H4 (cell line): ENCODE results near the gene TREML1. TPM values are rescaled to one million over a fixed set of nuclear protein-coding genes. Genes with fewer than 3 reads are reported as not detected.

Experiments
- DNase-seq: peaks from one replicate; pipeline ENCODE4 v3.0.0-alpha.2; 2015; ENCODE audit warnings: low spot score
- total RNA-seq: library from RNA; depleted of rRNA; stranded (reverse); fragments of >200 nt; shearing (Covaris generic); gene quantifications from 2 replicates; pipeline ENCODE4 v1.2.3, GENCODE V29; 2014

The TREML1 gene
- total RNA-seq, 1 experiment from 2014 or later, result not detected

GRCh38 chr6:41179163-41179562, 25.0 kb upstream of the TREML1 start:
- DNase-seq, result no peak

- DNase-seq, result no peak
Observed at GRCh38 chr6:41177695-41178094, 23.5 kb upstream of the TREML1 start.

- DNase-seq, result no peak
Observed at GRCh38 chr6:41177287-41177686, 23.1 kb upstream of the TREML1 start.

GRCh38 chr6:41176189-41176588, 22.0 kb upstream of the TREML1 start:
- DNase-seq, result no peak

- DNase-seq, result no peak
Observed at GRCh38 chr6:41175084-41175483, 20.9 kb upstream of the TREML1 start.

GRCh38 chr6:41174610-41175009, 20.5 kb upstream of the TREML1 start:
- no peak for DNase-seq

GRCh38 chr6:41171908-41172307, 17.8 kb upstream of the TREML1 start:
- no peak for DNase-seq

GRCh38 chr6:41170547-41171160, 16.5 kb upstream of the TREML1 start:
- DNase-seq, result no peak

GRCh38 chr6:41167173-41167963, 13.2 kb upstream of the TREML1 start:
- DNase-seq, result no peak

- DNase-seq, result no peak
Observed at GRCh38 chr6:41164551-41165120, 10.5 kb upstream of the TREML1 start.

- DNase-seq, result no peak
Observed at GRCh38 chr6:41163419-41163717, 9.2 kb upstream of the TREML1 start.

- DNase-seq, result no peak
Observed at GRCh38 chr6:41162687-41163418, 8.7 kb upstream of the TREML1 start, which contains the start of gene TREM2. Gene TREM2 (minus strand): TSS chr6:41163116. CDS start chr6:41163082, 34 bp downstream.

- no peak for DNase-seq
Observed at GRCh38 chr6:41161851-41162552, 7.9 kb upstream of the TREML1 start.

GRCh38 chr6:41161380-41161779, 7.2 kb upstream of the TREML1 start:
- no peak for DNase-seq

GRCh38 chr6:41160933-41161332, 6.8 kb upstream of the TREML1 start:
- DNase-seq, result no peak

- peak; percentile 34 for DNase-seq
Observed at GRCh38 chr6:41159415-41160082, 5.4 kb upstream of the TREML1 start.

GRCh38 chr6:41157323-41157722, 3.2 kb upstream of the TREML1 start:
- no peak for DNase-seq

- no peak for DNase-seq
Observed at GRCh38 chr6:41156771-41157170, 2.6 kb upstream of the TREML1 start.

GRCh38 chr6:41156001-41156400, 1.9 kb upstream of the TREML1 start:
- no peak for DNase-seq

- no peak for DNase-seq
Observed at GRCh38 chr6:41155132-41155805, 1.1 kb upstream of the TREML1 start.

GRCh38 chr6:41153451-41153850, 696 bp downstream of the TREML1 start:
- DNase-seq, result no peak
